Hepatocyte (in vitro differentiated cells): ENCODE measurements around the gene ALDH7A1. TPM values are rescaled to one million over a fixed set of nuclear protein-coding genes. Genes with fewer than 3 reads are reported as not detected.
"Not testable (repeated sequence)": the region's sequence is repeated elsewhere in the genome, so short reads cannot be mapped to it uniquely, and the experiment has no call there.

Experiments used
- DNase-seq: peaks from one replicate; pipeline ENCODE4 v3.0.0-alpha.2; 2016; ENCODE audit warnings: low spot score
- H2AFZ ChIP-seq: fragments of 200-600 bp; sonication (generic); 2 replicates; pipeline ENCODE4 v1.6.0; 2016; ENCODE audit warnings: antibody characterized with exemption, mild to moderate bottlenecking
- H3K27ac ChIP-seq: fragments of 200-600 bp; sonication (generic); 2 replicates; pipeline ENCODE4 v1.5.1; 2016; ENCODE audit warnings: mild to moderate bottlenecking
- H3K27me3 ChIP-seq: fragments of 200-600 bp; sonication (generic); 2 replicates; pipeline ENCODE4 v1.6.1; 2016
- H3K36me3 ChIP-seq: fragments of 200-600 bp; sonication (generic); replicated peaks from 2 replicates; pipeline ENCODE4 v1.5.1; 2016; ENCODE audit warnings: low read depth; ENCODE audit not compliant: insufficient read depth
- H3K4me1 ChIP-seq: fragments of 200-600 bp; sonication (generic); 2 replicates; pipeline ENCODE4 v1.5.1; 2016; ENCODE audit warnings: mild to moderate bottlenecking, moderate library complexity; ENCODE audit not compliant: insufficient read depth
- H3K4me2 ChIP-seq: fragments of 200-600 bp; sonication (generic); 2 replicates; pipeline ENCODE4 v1.6.0; 2016
- H3K4me3 ChIP-seq: fragments of 200-600 bp; sonication (generic); 2 replicates; pipeline ENCODE4 v1.5.1; 2016; ENCODE audit warnings: mild to moderate bottlenecking
- H3K79me2 ChIP-seq: fragments of 200-600 bp; sonication (generic); 2 replicates; pipeline ENCODE4 v1.6.0; 2017; ENCODE audit warnings: mild to moderate bottlenecking
- H3K9me2 ChIP-seq: fragments of 200-600 bp; sonication (generic); replicated peaks from 2 replicates; pipeline ENCODE4 v1.6.0; 2017; ENCODE audit warnings: mild to moderate bottlenecking; ENCODE audit not compliant: insufficient read depth
- H3K9me3 ChIP-seq: fragments of 200-600 bp; sonication (generic); 2 replicates; pipeline ENCODE4 v1.5.1; 2016; ENCODE audit warnings: low read depth, mild to moderate bottlenecking
- H4K20me1 ChIP-seq: fragments of 200-600 bp; sonication (generic); 2 replicates; pipeline ENCODE4 v1.6.0; 2016; ENCODE audit warnings: mild to moderate bottlenecking; ENCODE audit not compliant: insufficient read depth, poor library complexity, severe bottlenecking
- CTCF ChIP-seq: fragments of 200-600 bp; sonication (generic); IDR thresholded peaks from 2 replicates; pipeline ENCODE4 v1.5.1; 2016; ENCODE audit warnings: antibody characterized with exemption, mild to moderate bottlenecking; ENCODE audit not compliant: poor library complexity
- EZH2 ChIP-seq: fragments of 200-600 bp; sonication (generic); IDR thresholded peaks from 2 replicates; pipeline ENCODE4 v1.6.1; 2016; ENCODE audit warnings: antibody characterized with exemption, mild to moderate bottlenecking, borderline replicate concordance
- EZH2phosphoT487 ChIP-seq: fragments of 200-600 bp; sonication (generic); IDR thresholded peaks from one replicate; pipeline ENCODE4 v1.6.1; 2018; ENCODE audit warnings: antibody characterized with exemption, mild to moderate bottlenecking, low read depth, moderate library complexity; ENCODE audit not compliant: unreplicated experiment, severe bottlenecking
- WGBS: methylation state at CpG from one replicate; pipeline ENCODE4 v1.1.6; 2016; ENCODE audit warnings: low lambda C conversion rate; ENCODE audit errors: missing lambda C conversion rate; 5-methylcytosine and 5-hydroxymethylcytosine counted together
- polyA plus RNA-seq: library from polyadenylated mRNA; unstranded; fragments of >200 nt; fragmentation: Nextera tagmentation; extraction: Ambion mirVana; gene quantifications from 2 replicates; pipeline ENCODE4 v1.2.1, GENCODE V29; 2016
- total RNA-seq: library from RNA; depleted of rRNA; stranded (reverse); fragments of >200 nt; gene quantifications from 2 replicates; pipeline ENCODE4 v1.2.3, GENCODE V29; 2014

The ALDH7A1 gene
- total and polyA plus RNA-seq, 2 experiments from 2014 or later: 50.0 to 107 TPM

DNA sequence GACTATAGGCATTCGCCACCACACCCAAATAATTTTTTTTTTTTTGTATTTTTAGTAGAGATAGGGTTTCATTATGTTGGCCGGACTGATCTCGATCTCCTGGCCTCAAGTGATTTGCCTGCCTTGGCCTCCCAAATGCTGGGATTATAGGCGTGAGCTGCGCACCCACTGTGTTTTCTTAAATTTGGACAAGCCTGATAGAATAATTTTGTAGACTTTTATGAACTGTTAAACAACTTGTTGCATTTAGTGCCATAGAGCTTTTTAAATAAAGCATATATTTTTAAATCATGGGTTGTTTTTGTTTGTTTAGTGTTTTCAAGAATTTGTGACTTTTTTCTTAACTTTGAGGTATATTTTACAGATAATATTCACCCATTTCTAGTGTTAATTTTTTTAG lies 10.5 kb upstream of the ALDH7A1 start:
- no peak overlapping the region for H3K27ac ChIP-seq
- peak overlapping the region; percentile 15 for H3K4me2 ChIP-seq
- H3K36me3 ChIP-seq: no peaks in the 10 kb centered on the region
- peaks cover 94% of the 10 kb centered on the region for H3K79me2 ChIP-seq
- TF ChIP-seq EZH2phosphoT487 (no peak), CTCF (no peak), EZH2 (no peak)
- no peak overlapping the region for H2AFZ ChIP-seq
- peaks cover 23% of the 10 kb centered on the region for H4K20me1 ChIP-seq
- no peak overlapping the region for H3K4me3 ChIP-seq
- 96% methylated on average over 5 of the region's 5 CpGs for WGBS
- no peak for DNase-seq
- H3K9me2 ChIP-seq: no peaks in the 10 kb centered on the region
- H3K27me3 ChIP-seq: no peaks in the 10 kb centered on the region
- H3K9me3 ChIP-seq: no peaks in the 10 kb centered on the region
- peaks cover 15% of the 10 kb centered on the region for H3K4me1 ChIP-seq

GRCh38 chr5:126603402-126603991 lies 8.5 kb upstream of the ALDH7A1 start:
- no peak overlapping the region for H3K4me3 ChIP-seq
- H3K4me1 ChIP-seq: peaks cover 20% of the 10 kb centered on the region
- H4K20me1 ChIP-seq: peaks cover 19% of the 10 kb centered on the region
- no peaks in the 10 kb centered on the region for H3K27me3 ChIP-seq
- 94% methylated on average over 6 of the region's 6 CpGs for WGBS
- H3K4me2 ChIP-seq: no peak overlapping the region
- H3K27ac ChIP-seq: no peak overlapping the region
- H2AFZ ChIP-seq: no peak overlapping the region
- no peak for DNase-seq
- peaks cover 76% of the 10 kb centered on the region for H3K79me2 ChIP-seq
- no peak for TF ChIP-seq EZH2phosphoT487
- no peak for TF ChIP-seq CTCF
- no peak for TF ChIP-seq EZH2
- H3K9me2 ChIP-seq: no peaks in the 10 kb centered on the region
- H3K36me3 ChIP-seq: no peaks in the 10 kb centered on the region
- no peaks in the 10 kb centered on the region for H3K9me3 ChIP-seq

DNA sequence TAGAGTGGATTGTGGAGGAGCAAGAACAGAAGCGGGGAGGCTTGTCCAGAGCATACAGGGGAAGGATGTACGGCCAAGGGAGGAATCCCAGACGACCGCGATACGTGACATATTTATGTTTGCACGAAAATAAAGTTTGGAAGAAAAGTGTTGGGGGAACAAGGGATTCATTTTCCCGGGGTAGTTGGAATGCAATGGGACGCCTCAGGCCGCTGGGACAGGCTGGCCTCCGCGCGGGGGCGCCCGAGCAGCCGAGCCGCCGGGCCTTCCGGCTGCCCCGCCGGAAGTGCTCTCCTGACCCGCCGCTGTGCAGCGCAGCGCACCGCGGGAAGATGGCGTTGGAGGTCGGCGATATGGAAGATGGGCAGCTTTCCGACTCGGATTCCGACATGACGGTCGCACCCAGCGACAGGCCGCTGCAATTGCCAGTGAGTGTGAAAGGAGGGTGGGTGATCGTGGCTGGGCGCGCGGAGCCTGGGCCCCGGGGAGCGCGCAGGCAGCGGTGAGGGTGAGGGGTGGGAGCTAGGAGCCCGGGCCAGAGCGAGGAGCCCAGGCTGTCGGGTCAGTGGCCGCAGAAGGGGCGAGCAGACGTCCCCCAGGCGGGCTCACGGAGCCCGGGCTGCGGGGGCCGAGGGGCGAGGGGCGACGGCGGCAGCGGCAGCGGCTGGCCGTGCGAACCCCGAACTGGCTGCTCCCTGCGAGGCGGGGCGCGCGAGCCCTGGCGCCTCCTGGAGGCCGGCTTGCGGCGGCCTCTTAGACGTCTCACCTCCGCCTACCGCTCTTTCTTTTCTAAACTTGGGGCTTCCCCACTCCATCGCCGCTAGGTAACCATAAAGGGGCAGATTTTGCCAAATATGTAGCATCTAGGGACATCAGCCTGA lies 5.9 kb upstream of the ALDH7A1 start, which contains the start of gene PHAX:
Gene PHAX (plus strand): TSS at position 317 of the 881 bp plus-strand sequence. CDS start 16 bp downstream, at position 333.
- peaks cover 50% of the 10 kb centered on the region for H3K79me2 ChIP-seq
- 3% methylated on average over 60 of the region's 79 CpGs for WGBS
- peak; percentile 94 for DNase-seq

DNA sequence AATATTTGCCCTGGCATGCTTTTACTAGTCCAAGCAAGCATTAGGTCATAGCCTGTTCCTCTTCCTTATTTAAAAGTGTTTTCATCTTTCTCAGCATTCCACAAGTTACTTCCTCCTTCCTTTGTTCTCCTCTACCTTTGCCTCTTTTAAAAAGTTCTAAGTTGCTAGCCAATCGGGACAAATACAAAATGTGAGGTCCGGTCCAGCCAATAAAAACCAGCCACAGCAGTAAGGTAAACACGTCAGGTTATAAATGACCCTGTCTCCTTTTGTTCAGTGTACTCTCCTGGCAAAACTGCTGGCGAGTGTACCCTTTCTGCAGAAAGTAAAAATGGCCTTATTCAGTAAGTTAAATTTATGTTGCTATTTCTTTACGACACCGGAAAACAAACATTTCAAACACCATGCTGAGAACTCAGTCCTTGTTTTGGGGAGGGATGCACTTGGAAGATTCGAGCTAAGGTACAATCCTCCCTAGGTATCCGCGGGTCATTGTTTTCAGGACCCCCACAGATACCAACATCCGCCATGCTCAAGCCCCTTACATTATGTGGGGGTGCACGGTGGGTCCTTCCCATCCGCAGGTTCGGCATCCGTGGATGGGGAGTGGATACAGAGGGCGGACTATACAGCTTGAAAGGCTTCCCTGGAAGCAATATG lies 5.1 kb upstream of the ALDH7A1 start:
- peak overlapping the region; percentile 95 for H3K27ac ChIP-seq
- H3K9me2 ChIP-seq, H4K20me1 ChIP-seq, H3K9me3 ChIP-seq, H3K36me3 ChIP-seq, H3K27me3 ChIP-seq: not testable (repeated sequence)
- H2AFZ ChIP-seq: peak overlapping the region; percentile 100
- H3K4me2 ChIP-seq: peak overlapping the region; percentile 76
- H3K4me3 ChIP-seq: peak overlapping the region; percentile 3
- peaks cover 16% of the 10 kb centered on the region for H3K4me1 ChIP-seq
- 43% methylated on average over 15 of the region's 15 CpGs for WGBS
- peak; percentile 12 for DNase-seq
- H3K79me2 ChIP-seq: peaks cover 42% of the 10 kb centered on the region

More for the DNA sequence above, 5.9 kb upstream of the ALDH7A1 start, which contains the start of gene PHAX:
- H3K4me2 ChIP-seq: peak within 1 kb of the TSS; percentile 91
- H2AFZ ChIP-seq: peak within 1 kb of the TSS; percentile 100
- H3K9me3 ChIP-seq: no peaks in the 10 kb centered on the region
- peaks cover 7% of the 10 kb centered on the region for H4K20me1 ChIP-seq
- peak within 1 kb of the TSS; percentile 99 for H3K4me3 ChIP-seq
- peak within 1 kb of the TSS; percentile 95 for H3K27ac ChIP-seq
- peaks cover 20% of the 10 kb centered on the region for H3K4me1 ChIP-seq
- no peaks in the 10 kb centered on the region for H3K27me3 ChIP-seq
- no peaks in the 10 kb centered on the region for H3K36me3 ChIP-seq
- TF ChIP-seq EZH2 (no peak), CTCF (peak; percentile 83)
- no peaks in the 10 kb centered on the region for H3K9me2 ChIP-seq
